IMR-90 (cell line): ENCODE results near the gene RBM28. TPM values are rescaled to one million over a fixed set of nuclear protein-coding genes. Genes with fewer than 3 reads are reported as not detected.

Source experiments
- ATAC-seq: fragments of 200-7000 bp; cut with Tn5 transposase; 2 replicates; pipeline ENCODE4 v1.9.1; 2020; ENCODE audit warnings: low read depth, mild to moderate bottlenecking, moderate library complexity
- BruUV-seq: library from RNA; stranded (reverse); fragments of 400-500 nt; replicated peaks from 2 replicates; lab custom pipeline; 2021; lab: Mats Ljungman, UMichigan
- CTCF ChIA-PET: fragments of 300-600 bp; formaldehyde crosslinking; extraction: SDS; loops from one replicate; lab custom pipeline; 2021; ENCODE audit warnings: antibody characterized with exemption; lab: Yijun Ruan, JAX
- POLR2A ChIA-PET: fragments of 300-600 bp; sonication (Branson Sonifier 250); formaldehyde crosslinking; loops from one replicate; lab custom pipeline; 2022; ENCODE audit warnings: antibody characterized with exemption; ENCODE audit not compliant: unreplicated experiment; lab: Charles Lee
- DNase-seq: peaks from one replicate; pipeline ENCODE4 v3.0.0; 2013
- H2AFZ ChIP-seq: replicated peaks from 2 replicates; pipeline ENCODE3; 2013; ENCODE audit warnings: low read length, mild to moderate bottlenecking; ENCODE audit not compliant: poor library complexity
- H2AK5ac ChIP-seq: 2 replicates; pipeline ENCODE4 v1.6.1; 2013; ENCODE audit warnings: low read depth, low read length, inconsistent platforms
- H2AK9ac ChIP-seq: replicated peaks from 2 replicates; pipeline ENCODE3; 2013; ENCODE audit warnings: mild to moderate bottlenecking, low read depth, low read length, moderate library complexity; ENCODE audit not compliant: poor library complexity
- H2BK120ac ChIP-seq: 2 replicates; pipeline ENCODE4 v1.6.1; 2013; ENCODE audit warnings: low read depth, low read length, inconsistent platforms
- H2BK15ac ChIP-seq: 3 replicates; pipeline ENCODE4 v1.6.1; 2013; ENCODE audit warnings: low read depth, low read length, inconsistent platforms
- H2BK20ac ChIP-seq: 2 replicates; pipeline ENCODE4 v1.6.1; 2013; ENCODE audit warnings: low read depth, mild to moderate bottlenecking, inconsistent platforms, low read length, moderate library complexity
- H2BK5ac ChIP-seq: 2 replicates; pipeline ENCODE4 v1.6.1; 2013; ENCODE audit warnings: mild to moderate bottlenecking, low read depth, low read length, inconsistent platforms; ENCODE audit not compliant: poor library complexity, severe bottlenecking
- H3K14ac ChIP-seq: replicated peaks from 2 replicates; pipeline ENCODE4 v1.6.1; 2013; ENCODE audit warnings: low read depth, low read length, inconsistent platforms
- H3K18ac ChIP-seq: 2 replicates; pipeline ENCODE4 v1.6.1; 2013; ENCODE audit warnings: low read depth, low read length, control low read depth
- H3K23ac ChIP-seq: 2 replicates; pipeline ENCODE4 v1.6.1; 2013; ENCODE audit warnings: low read depth, low read length, inconsistent platforms
- H3K27ac ChIP-seq: 2 replicates; pipeline ENCODE4 v1.5.1; 2013; ENCODE audit warnings: mild to moderate bottlenecking, control low read depth, low read length; ENCODE audit not compliant: insufficient read depth
- H3K27me3 ChIP-seq: 2 replicates; pipeline ENCODE4 v1.6.1; 2013; ENCODE audit warnings: low read length; ENCODE audit not compliant: control insufficient read depth, insufficient read depth
- H3K36me3 ChIP-seq: 2 replicates; pipeline ENCODE4 v1.6.1; 2013; ENCODE audit warnings: low read length, mixed read lengths; ENCODE audit not compliant: control insufficient read depth, insufficient read depth
- H3K4ac ChIP-seq: 2 replicates; pipeline ENCODE4 v1.6.1; 2013; ENCODE audit warnings: low read depth, low read length, inconsistent platforms
- H3K4me1 ChIP-seq: 2 replicates; pipeline ENCODE4 v1.6.1; 2013; ENCODE audit warnings: low read length, mixed read lengths; ENCODE audit not compliant: control insufficient read depth, insufficient read depth
- H3K4me2 ChIP-seq: 2 replicates; pipeline ENCODE4 v1.6.1; 2013; ENCODE audit warnings: low read depth, mild to moderate bottlenecking, control low read depth, low read length, moderate library complexity
- H3K4me3 ChIP-seq: 2 replicates; pipeline ENCODE4 v1.5.1; 2013; ENCODE audit warnings: low read depth, mild to moderate bottlenecking, control low read depth, low read length, moderate library complexity; ENCODE audit not compliant: insufficient read depth
- H3K56ac ChIP-seq: 2 replicates; pipeline ENCODE4 v1.6.1; 2013; ENCODE audit warnings: low read length, inconsistent platforms; ENCODE audit not compliant: insufficient read depth; ENCODE audit errors: extremely low read depth
- H3K79me1 ChIP-seq, 2 experiments: 2 replicates each; pipeline ENCODE4 v1.6.1; 2013; ENCODE audit warnings: low read length in 2 of 2, inconsistent platforms in 1 of 2, low read depth in 1 of 2
- H3K9ac ChIP-seq: 2 replicates; pipeline ENCODE4 v1.6.1; 2013; ENCODE audit warnings: low read depth, low read length, control low read depth
- H3K9me1 ChIP-seq: 2 replicates; pipeline ENCODE4 v1.6.1; 2013; ENCODE audit warnings: low read length, inconsistent platforms; ENCODE audit not compliant: insufficient read depth
- H3K9me3 ChIP-seq: 2 replicates; pipeline ENCODE4 v1.6.1; 2013; ENCODE audit warnings: low read length; ENCODE audit not compliant: control insufficient read depth, insufficient read depth
- H4K20me1 ChIP-seq: 2 replicates; pipeline ENCODE4 v1.6.1; 2013; ENCODE audit warnings: low read length, inconsistent platforms; ENCODE audit not compliant: insufficient read depth
- H4K5ac ChIP-seq: 2 replicates; pipeline ENCODE4 v1.6.1; 2013; ENCODE audit warnings: mild to moderate bottlenecking, low read depth, low read length, control low read depth
- H4K8ac ChIP-seq, 2 experiments: 2 replicates each; pipeline ENCODE4 v1.6.1; 2013; ENCODE audit warnings: low read depth in 2 of 2, low read length in 2 of 2, control low read depth in 1 of 2, inconsistent platforms in 1 of 2
- H4K91ac ChIP-seq: 2 replicates; pipeline ENCODE4 v1.6.1; 2013; ENCODE audit warnings: low read depth, low read length, inconsistent platforms; ENCODE audit not compliant: insufficient read depth
- BHLHE40 ChIP-seq: fragments of 150-350 bp; IDR thresholded peaks from 2 replicates; pipeline ENCODE4 v1.6.1; 2016; ENCODE audit warnings: mild to moderate bottlenecking, low read depth, low read length
- CEBPB ChIP-seq: IDR thresholded peaks from 2 replicates; pipeline ENCODE4 v1.6.1; 2012; ENCODE audit warnings: low read depth, low read length, improper control_type of control experiment
- CHD1 ChIP-seq: IDR thresholded peaks from 2 replicates; pipeline ENCODE4 v1.6.1; 2012; ENCODE audit warnings: low read depth, low read length, improper control_type of control experiment
- CTCF ChIP-seq: conservative IDR thresholded peaks from 2 replicates; pipeline ENCODE4 v1.5.1; 2012; ENCODE audit warnings: mild to moderate bottlenecking, low read depth, low read length, improper control_type of control experiment
- ELK1 ChIP-seq: fragments of 150-350 bp; IDR thresholded peaks from 2 replicates; pipeline ENCODE4 v1.6.1; 2016; ENCODE audit warnings: low read depth, mild to moderate bottlenecking, low read length, moderate library complexity, borderline replicate concordance
- FOS ChIP-seq: fragments of 150-350 bp; IDR thresholded peaks from 2 replicates; pipeline ENCODE4 v1.6.1; 2016; ENCODE audit warnings: low read depth, low read length
- MAFK ChIP-seq: IDR thresholded peaks from 2 replicates; pipeline ENCODE4 v1.6.1; 2012; ENCODE audit warnings: low read depth, low read length, improper control_type of control experiment
- MAZ ChIP-seq: IDR thresholded peaks from 2 replicates; pipeline ENCODE4 v1.6.1; 2012; ENCODE audit warnings: low read depth, mild to moderate bottlenecking, low read length, improper control_type of control experiment, moderate library complexity, borderline replicate concordance
- MXI1 ChIP-seq: IDR thresholded peaks from 2 replicates; pipeline ENCODE4 v1.6.1; 2012; ENCODE audit warnings: low read depth, mild to moderate bottlenecking, low read length, moderate library complexity, borderline replicate concordance
- NFE2L2 ChIP-seq: fragments of 150-350 bp; IDR thresholded peaks from 2 replicates; pipeline ENCODE4 v1.6.1; 2016; ENCODE audit warnings: low read depth, mild to moderate bottlenecking, low read length
- POLR2A ChIP-seq: IDR thresholded peaks from 2 replicates; pipeline ENCODE4 v1.6.1; 2012; ENCODE audit warnings: mild to moderate bottlenecking, low read depth, low read length
- RCOR1 ChIP-seq: IDR thresholded peaks from 2 replicates; pipeline ENCODE4 v1.6.1; 2012; ENCODE audit warnings: mild to moderate bottlenecking, low read length, improper control_type of control experiment; ENCODE audit not compliant: insufficient replicate concordance
- RFX5 ChIP-seq: IDR thresholded peaks from 2 replicates; pipeline ENCODE4 v1.8.0; 2012; ENCODE audit warnings: low read depth, mild to moderate bottlenecking, low read length, moderate library complexity
- SMC3 ChIP-seq: fragments of 150-350 bp; IDR thresholded peaks from 2 replicates; pipeline ENCODE4 v1.6.1; 2016; ENCODE audit warnings: low read depth, mild to moderate bottlenecking, antibody characterized with exemption, low read length, moderate library complexity
- USF2 ChIP-seq: fragments of 150-350 bp; IDR thresholded peaks from 2 replicates; pipeline ENCODE4 v1.6.1; 2017; ENCODE audit warnings: mild to moderate bottlenecking, antibody characterized with exemption, low read length, low read depth
- WGBS, 2 experiments: methylation state at CpG; one replicate each; pipeline versions ENCODE4 v1.1.5 to v1.1.7; 2013; ENCODE audit warnings: missing lambda C conversion rate in 2 of 2; ENCODE audit not compliant: insufficient read length in 1 of 2; ENCODE audit errors: extremely low coverage in 2 of 2; 5-methylcytosine and 5-hydroxymethylcytosine counted together
- dilution Hi-C: fragments of 300-500 bp; cut with HindIII; formaldehyde crosslinking; loops from one replicate; pipeline ENCODE4 v1.14.3; 2018; ENCODE audit warnings: low sequenced_read_pairs; ENCODE audit not compliant: unreplicated experiment
- in situ Hi-C: fragments of 300-500 bp; cut with MboI; formaldehyde crosslinking; loops from 3 replicates; pipeline ENCODE4 v1.14.3; 2019; ENCODE audit warnings: low sequenced_read_pairs, inconsistent platforms, mixed read lengths
- intact Hi-C: fragments of 100-400 bp; cut with micrococcal nuclease; formaldehyde crosslinking; loops from 2 replicates; pipeline ENCODE4 v1.10.0; 2022
- polyA plus RNA-seq, 3 experiments: library from polyadenylated mRNA; depleted of rRNA; stranded (reverse); fragments of >200 nt; gene quantifications; 2 replicates each; pipeline ENCODE4 v1.2.3, GENCODE V29; 2012; ENCODE audit warnings: low replicate concordance in 1 of 3
- total RNA-seq: library from RNA; depleted of rRNA; stranded (reverse); fragments of >200 nt; gene quantifications from 2 replicates; pipeline ENCODE4 v1.2.3, GENCODE V29; 2012

The RBM28 gene
- total and polyA plus RNA-seq, 2 of the 4 experiments (the other 2 are of a cell fraction): 12.4 to 20.4 TPM

- no peak overlapping the region for H2BK5ac ChIP-seq
- in situ Hi-C loops: no loop called here
- H3K9me3 ChIP-seq: no peaks in the 10 kb centered on the region
- no peak overlapping the region for H4K91ac ChIP-seq
- no peak overlapping the region for H4K8ac ChIP-seq
- dilution Hi-C loops: no loop called here
- 67% methylated on average over 16 of the region's 35 CpGs; no CpG with 5 or more reads in 1 of the 2 experiments for WGBS, 2 experiments
- H2BK120ac ChIP-seq: no peak overlapping the region
- H2BK15ac ChIP-seq: no peak overlapping the region
- H3K27me3 ChIP-seq: peaks cover 71% of the 10 kb centered on the region
- no peaks in the 10 kb centered on the region for H3K79me1 ChIP-seq
- H2AK5ac ChIP-seq: no peak overlapping the region
- no peaks in the 10 kb centered on the region for H3K36me3 ChIP-seq
- H3K9ac ChIP-seq: no peak overlapping the region
- no peak overlapping the region for H3K4me2 ChIP-seq
- H4K5ac ChIP-seq: no peak overlapping the region
- H3K14ac ChIP-seq: no peak overlapping the region
- ATAC-seq: no peak
- H3K23ac ChIP-seq: no peak overlapping the region
- no peak overlapping the region for H3K56ac ChIP-seq
- ChIA-PET POLR2A (no interaction called here), CTCF (no interaction called here)
- TF ChIP-seq MAZ (no peak), ELK1 (no peak), USF2 (no peak), CHD1 (no peak), BHLHE40 (no peak), NFE2L2 (no peak), POLR2A (no peak), MXI1 (no peak), CTCF (no peak), SMC3 (no peak), CEBPB (no peak), RCOR1 (no peak), MAFK (no peak), FOS (no peak), RFX5 (no peak)
- H2BK20ac ChIP-seq: no peak overlapping the region
- no peaks in the 10 kb centered on the region for H3K9me1 ChIP-seq
- H2AK9ac ChIP-seq: no peak overlapping the region
- DNase-seq: no peak
- H3K4me1 ChIP-seq: no peaks in the 10 kb centered on the region
- H3K4ac ChIP-seq: no peak overlapping the region
- intact Hi-C loops: no loop called here
- no TSS peak for BruUV-seq
- H3K27ac ChIP-seq: no peak overlapping the region
- H3K4me3 ChIP-seq: no peak overlapping the region
- H3K18ac ChIP-seq: no peak overlapping the region
- no peaks in the 10 kb centered on the region for H4K20me1 ChIP-seq
- no peak overlapping the region for H2AFZ ChIP-seq
Measured at GRCh38 chr7:128350708-128351295, 7.1 kb upstream of the RBM28 start.
